Osteoblast (primary cell): ENCODE measurements around the gene SP110. TPM values are rescaled to one million over a fixed set of nuclear protein-coding genes. Genes with fewer than 3 reads are reported as not detected.
A peak's percentile ranks its signal among the peaks of the same experiment; 100 is the strongest.

Source experiments
- DNase-seq: peaks from one replicate; pipeline ENCODE4 v3.0.0; 2011; ENCODE audit warnings: low spot score, mixed read lengths; ENCODE audit not compliant: insufficient read length; ENCODE audit errors: missing footprints
- H2AFZ ChIP-seq: 2 replicates; pipeline ENCODE4 v1.6.0; 2011; ENCODE audit warnings: mild to moderate bottlenecking, low read length
- H3K27ac ChIP-seq: 2 replicates; pipeline ENCODE4 v1.5.1; 2011; ENCODE audit warnings: mild to moderate bottlenecking, low read depth, low read length, moderate library complexity
- H3K27me3 ChIP-seq: 2 replicates; pipeline ENCODE4 v1.6.0; 2012; ENCODE audit warnings: mild to moderate bottlenecking, control low read depth, inconsistent platforms, low read length, moderate library complexity; ENCODE audit not compliant: insufficient read depth
- H3K36me3 ChIP-seq: 2 replicates; pipeline ENCODE4 v1.5.1; 2011; ENCODE audit warnings: mild to moderate bottlenecking, low read length, control low read depth, moderate library complexity; ENCODE audit not compliant: insufficient read depth
- H3K4me1 ChIP-seq: 2 replicates; pipeline ENCODE4 v1.5.1; 2011; ENCODE audit warnings: mild to moderate bottlenecking, low read length, control low read depth, moderate library complexity; ENCODE audit not compliant: insufficient read depth
- H3K4me2 ChIP-seq: 2 replicates; pipeline ENCODE4 v1.6.0; 2011; ENCODE audit warnings: mild to moderate bottlenecking, low read length; ENCODE audit not compliant: insufficient read depth
- H3K4me3 ChIP-seq: fragments of 200-600 bp; sonication (generic); 3 replicates; pipeline ENCODE4 v1.5.1; 2012; ENCODE audit warnings: mild to moderate bottlenecking, low read length, inconsistent platforms; ENCODE audit not compliant: insufficient read depth
- H3K79me2 ChIP-seq: 2 replicates; pipeline ENCODE4 v1.6.0; 2012; ENCODE audit warnings: mild to moderate bottlenecking, low read length, control low read depth, inconsistent platforms; ENCODE audit not compliant: insufficient read depth
- H3K9me3 ChIP-seq: 2 replicates; pipeline ENCODE4 v1.5.1; 2011; ENCODE audit warnings: low read depth, low read length, control low read depth
- H4K20me1 ChIP-seq: 2 replicates; pipeline ENCODE4 v1.6.0; 2012; ENCODE audit warnings: mild to moderate bottlenecking, low read length, control low read depth; ENCODE audit not compliant: insufficient read depth
- CTCF ChIP-seq: IDR thresholded peaks from 2 replicates; pipeline ENCODE4 v1.5.1; 2011; ENCODE audit warnings: mild to moderate bottlenecking, low read depth, low read length, moderate library complexity; ENCODE audit errors: extremely low read depth
- total RNA-seq: library from RNA; depleted of rRNA; stranded (reverse); fragments of >200 nt; gene quantifications from 2 replicates; pipeline ENCODE4 v1.2.3, GENCODE V29; 2012

SP110 gene
- total RNA-seq, 1 donor = 15.9 TPM

- Histone ChIP-seq H3K36me3 (no peaks in the 10 kb centered on the region), H4K20me1 (no peaks in the 10 kb centered on the region), H3K4me1 (peaks cover 8% of the 10 kb centered on the region), H3K4me3 (no peak overlapping the region), H2AFZ (no peak overlapping the region), H3K27ac (no peak overlapping the region), H3K27me3 (no peaks in the 10 kb centered on the region), H3K4me2 (no peak overlapping the region), H3K79me2 (no peaks in the 10 kb centered on the region), H3K9me3 (no peaks in the 10 kb centered on the region)
- no peak for DNase-seq
- no peak for TF ChIP-seq CTCF
These were observed 61.3 kb downstream of the SP110 start for GRCh38 chr2:230158468-230158867.

GRCh38 chr2:230156782-230157699, 62.7 kb downstream of the SP110 start:
- Histone ChIP-seq H3K4me3 (no peak overlapping the region), H3K27ac (no peak overlapping the region), H4K20me1 (no peaks in the 10 kb centered on the region), H3K4me2 (no peak overlapping the region), H2AFZ (peak overlapping the region; percentile 47), H3K36me3 (no peaks in the 10 kb centered on the region), H3K27me3 (no peaks in the 10 kb centered on the region), H3K9me3 (no peaks in the 10 kb centered on the region), H3K4me1 (peaks cover 8% of the 10 kb centered on the region), H3K79me2 (no peaks in the 10 kb centered on the region)
- no peak for TF ChIP-seq CTCF
- no peak for DNase-seq

GRCh38 chr2:230155359-230155758, 64.4 kb downstream of the SP110 start:
- DNase-seq = no peak
- Histone ChIP-seq H3K27me3 (no peaks in the 10 kb centered on the region), H3K4me3 (no peak overlapping the region), H3K4me2 (no peak overlapping the region), H3K27ac (no peak overlapping the region), H4K20me1 (no peaks in the 10 kb centered on the region), H2AFZ (no peak overlapping the region), H3K4me1 (no peaks in the 10 kb centered on the region), H3K36me3 (no peaks in the 10 kb centered on the region), H3K9me3 (no peaks in the 10 kb centered on the region), H3K79me2 (no peaks in the 10 kb centered on the region)
- TF ChIP-seq CTCF = no peak

- H3K4me3 ChIP-seq = no peak overlapping the region
- H3K9me3 ChIP-seq = no peaks in the 10 kb centered on the region
- H3K4me2 ChIP-seq = no peak overlapping the region
- H4K20me1 ChIP-seq = no peaks in the 10 kb centered on the region
- no peaks in the 10 kb centered on the region for H3K27me3 ChIP-seq
- TF ChIP-seq CTCF = no peak
- H2AFZ ChIP-seq = peak overlapping the region; percentile 25
- no peak for DNase-seq
- no peaks in the 10 kb centered on the region for H3K36me3 ChIP-seq
- no peaks in the 10 kb centered on the region for H3K4me1 ChIP-seq
- no peaks in the 10 kb centered on the region for H3K79me2 ChIP-seq
- no peak overlapping the region for H3K27ac ChIP-seq
These were observed 66.3 kb downstream of the SP110 start for GRCh38 chr2:230153390-230153976.
